HL-60/S4 treated with phorbol 12-myristate 13-acetate at 8.2 ng/mL for 4 days and 3 days (cell line): ENCODE results near the gene CASZ1.

Experiments used
- in situ Hi-C: fragments of 300-500 bp; cut with MboI; formaldehyde crosslinking; loops from 2 replicates; pipeline ENCODE4 v1.15.0; 2022; ENCODE audit warnings: low sequenced_read_pairs

CASZ1 gene

DNA sequence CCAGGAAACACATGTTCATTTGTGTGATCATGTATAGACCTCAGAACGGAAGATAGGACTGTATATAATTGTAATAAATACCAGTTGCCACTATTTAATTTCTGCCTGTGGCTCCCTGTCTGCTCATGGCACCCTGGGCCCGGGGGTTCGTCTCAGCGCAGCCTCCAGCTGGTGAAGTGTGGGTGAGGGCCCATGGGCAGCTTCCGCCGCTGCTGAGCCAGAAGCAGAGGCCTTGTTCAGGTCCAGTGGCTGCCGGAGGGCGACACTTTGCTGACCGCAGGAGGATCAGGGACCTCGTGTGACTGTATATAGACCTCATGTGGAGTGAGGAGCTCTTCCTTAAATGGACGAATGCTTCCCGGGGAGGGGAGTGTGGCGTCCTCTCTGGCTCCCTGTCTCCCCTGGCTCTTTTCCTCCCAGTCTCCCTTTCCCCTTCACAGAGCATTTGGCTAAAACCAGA lies 165.8 kb downstream of the CASZ1 start:
- in situ Hi-C loops = no loop called here

DNA sequence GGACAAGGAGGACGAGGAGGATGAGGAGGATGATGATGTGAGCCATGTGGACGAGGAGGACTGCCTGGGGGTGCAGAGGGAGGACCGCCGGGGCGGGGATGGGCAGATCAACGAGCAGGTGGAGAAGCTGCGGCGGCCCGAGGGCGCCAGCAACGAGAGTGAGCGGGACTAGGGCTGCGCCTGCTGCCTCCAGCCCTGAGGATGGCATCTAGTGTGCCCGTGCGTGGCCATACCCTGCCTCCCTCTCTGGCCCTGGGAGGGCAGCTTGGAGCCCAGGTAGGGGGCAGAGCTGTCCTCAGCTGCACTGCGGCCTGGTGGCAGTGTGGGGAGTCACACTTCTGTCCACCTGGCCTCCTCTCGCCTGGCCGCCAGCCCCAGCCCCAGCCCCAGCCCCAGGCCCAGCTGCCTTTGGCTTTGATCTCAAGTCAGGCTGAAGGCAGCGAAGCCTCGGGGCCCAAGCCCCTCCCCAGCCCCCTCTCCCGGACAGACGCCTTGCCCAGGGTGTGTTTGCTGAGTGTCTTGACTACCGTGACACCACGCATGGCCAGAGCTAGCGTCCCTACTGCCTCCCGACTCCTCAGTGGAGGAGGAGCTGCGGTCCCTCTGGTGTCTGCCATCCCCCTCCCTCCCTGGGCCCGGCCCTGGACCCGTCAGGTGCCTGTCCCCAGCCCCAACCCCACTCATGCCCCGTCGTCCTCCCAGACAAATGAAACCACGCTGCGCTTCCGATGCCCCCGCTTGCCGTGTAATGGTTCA lies 166.5 kb downstream of the CASZ1 start:
- in situ Hi-C loops = no loop called here

DNA sequence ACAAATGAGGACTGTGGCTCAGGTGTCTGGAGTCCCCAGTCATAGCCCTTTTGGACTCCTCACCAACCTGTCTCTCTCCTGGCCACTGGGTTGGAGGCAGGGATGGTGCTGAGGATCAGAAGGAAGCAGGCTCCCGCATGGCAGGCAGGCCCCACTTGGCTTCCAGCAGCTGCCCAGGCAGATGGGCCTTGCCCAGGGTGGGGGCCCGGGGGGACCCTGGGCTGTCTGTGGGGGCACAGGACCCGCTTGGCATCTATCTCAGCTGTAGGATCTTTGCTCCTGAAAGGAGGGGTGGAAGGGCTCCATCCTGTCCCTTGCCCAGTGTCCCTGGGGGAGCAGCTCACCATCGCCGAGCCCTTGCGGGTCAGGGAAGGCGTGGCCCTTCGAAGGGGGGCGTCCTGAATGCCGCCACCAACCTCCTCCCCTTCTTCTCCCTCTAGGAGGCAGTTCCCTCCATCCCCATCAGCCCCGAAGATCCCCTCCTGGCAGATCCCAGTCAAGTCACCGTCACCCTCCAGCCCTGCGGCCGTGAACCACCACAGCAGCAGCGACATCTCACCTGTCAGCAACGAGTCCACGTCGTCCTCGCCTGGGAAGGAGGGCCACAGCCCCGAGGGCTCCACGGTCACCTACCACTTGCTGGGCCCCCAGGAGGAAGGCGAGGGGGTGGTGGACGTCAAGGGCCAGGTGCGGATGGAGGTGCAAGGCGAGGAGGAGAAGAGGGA lies 167.2 kb downstream of the CASZ1 start:
- in situ Hi-C loops = no loop called here

DNA sequence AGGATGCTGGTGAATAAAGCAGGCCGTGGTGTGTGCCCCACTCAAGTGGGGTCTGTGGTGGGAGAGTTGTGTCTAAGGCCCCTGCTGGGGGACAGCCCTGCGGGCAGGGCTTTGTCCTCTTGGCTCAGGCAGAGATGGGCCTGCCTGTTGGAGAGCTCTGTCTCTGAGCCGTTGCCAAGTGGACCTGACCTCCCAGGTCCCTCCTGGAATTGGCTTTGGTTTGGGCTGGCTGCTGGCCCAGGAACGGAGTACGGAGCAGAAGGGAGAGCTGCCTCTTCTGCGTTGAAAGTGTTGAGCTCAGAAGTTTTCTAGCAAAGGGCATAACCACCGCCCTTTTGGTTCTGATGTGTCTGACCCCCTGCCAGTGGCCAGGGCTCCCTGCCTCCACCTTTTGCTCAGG lies 167.8 kb downstream of the CASZ1 start:
- in situ Hi-C loops = no loop called here

DNA sequence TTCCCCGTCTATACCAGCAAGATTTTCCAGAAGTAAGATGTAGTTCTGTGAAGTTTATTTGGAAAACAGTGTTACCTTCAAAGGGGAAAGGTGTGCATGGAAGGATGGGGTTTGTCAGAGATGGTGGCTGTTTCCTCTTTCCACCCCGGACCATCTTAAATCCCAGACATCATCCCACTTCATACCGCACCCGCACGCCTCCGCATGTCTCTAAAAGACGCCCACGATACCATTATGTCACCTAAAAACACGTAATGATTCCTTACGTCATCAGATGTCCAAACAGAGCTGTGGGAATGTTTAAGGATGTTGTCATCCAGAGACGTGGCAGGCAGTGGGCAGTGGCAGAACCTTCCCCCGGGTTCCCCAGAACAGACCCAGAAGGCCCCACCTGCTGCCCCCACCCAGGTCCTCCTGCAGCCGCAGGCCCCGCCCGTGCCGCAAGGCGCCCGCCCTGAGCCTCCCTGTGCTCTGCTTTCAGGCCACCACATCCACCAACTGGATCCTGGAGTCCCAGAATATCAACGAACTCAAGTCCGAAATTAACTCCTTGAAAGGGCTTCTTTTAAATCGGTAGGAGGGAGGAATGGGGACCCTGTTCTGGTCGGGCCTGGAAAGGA lies 169.5 kb downstream of the CASZ1 start:
- in situ Hi-C loops = no loop called here

DNA sequence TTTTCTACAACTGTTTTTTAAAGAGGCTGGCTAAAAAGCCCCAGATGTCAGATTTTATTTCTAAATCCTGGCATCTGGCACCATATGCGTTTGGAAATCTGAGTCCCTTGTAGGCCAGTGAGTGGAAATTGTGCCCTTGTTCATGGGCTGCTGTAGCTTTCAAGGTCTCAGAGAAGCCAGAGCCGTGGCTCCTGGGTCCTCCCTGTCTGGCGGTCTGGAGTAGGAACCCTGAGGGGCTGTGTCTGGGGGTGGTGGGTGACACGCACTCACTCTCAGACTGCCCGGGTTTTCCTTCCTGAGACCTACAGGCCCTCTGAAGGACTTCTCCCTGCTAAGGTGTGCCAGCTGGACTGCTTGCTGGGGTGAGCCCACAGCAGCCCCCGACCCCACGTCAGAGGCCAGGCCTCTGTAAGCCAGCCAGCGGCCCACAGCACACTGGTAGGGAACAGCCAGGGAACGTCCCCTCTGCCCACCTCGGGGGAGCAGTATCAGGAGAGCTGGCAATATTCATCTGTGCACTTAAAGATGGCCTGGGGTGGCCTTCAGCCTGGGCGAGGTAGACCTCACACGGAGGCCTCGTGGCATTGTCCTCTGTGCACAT lies 170.2 kb downstream of the CASZ1 start:
- in situ Hi-C loops = no loop called here

DNA sequence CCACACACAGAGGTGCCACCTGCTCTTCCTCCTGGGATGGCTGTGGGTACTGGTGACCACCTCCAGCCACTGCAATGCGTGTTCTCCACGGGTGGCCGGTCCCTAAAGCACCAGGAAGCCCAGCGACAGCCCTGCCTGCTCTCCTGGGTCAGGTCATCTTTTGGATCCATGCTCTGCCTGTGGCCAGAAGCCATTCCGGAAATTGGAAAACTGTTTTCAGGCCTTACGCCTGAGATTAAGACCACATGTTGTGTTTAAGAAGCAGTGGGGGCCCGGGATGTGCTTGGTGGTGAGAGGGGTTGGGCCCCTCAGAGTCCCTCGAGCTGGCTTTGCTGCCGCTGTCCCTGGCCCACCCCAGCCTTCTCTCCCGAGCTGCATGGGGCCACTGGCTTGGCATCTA lies 170.9 kb downstream of the CASZ1 start:
- in situ Hi-C loops = no loop called here

DNA sequence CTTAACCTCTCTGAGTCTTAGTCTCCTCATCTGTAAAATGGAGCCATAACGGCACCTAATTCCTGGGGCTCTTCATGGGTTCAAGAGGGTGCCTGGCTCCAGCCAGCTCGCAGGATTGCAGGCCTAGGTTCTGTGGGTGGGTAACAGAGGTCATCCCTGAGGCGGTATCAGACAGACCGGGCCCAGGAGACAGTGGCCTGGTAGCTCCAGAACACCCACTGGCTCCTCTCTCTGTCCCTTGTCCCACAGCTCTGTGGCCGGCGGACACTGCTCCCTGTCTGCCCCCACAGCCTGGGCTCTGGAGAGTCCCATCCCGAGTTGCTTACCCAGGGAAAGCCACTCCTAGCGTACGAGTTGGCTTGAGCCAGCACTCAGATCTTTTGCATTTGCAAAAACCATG lies 171.4 kb downstream of the CASZ1 start:
- in situ Hi-C loops = no loop called here

DNA sequence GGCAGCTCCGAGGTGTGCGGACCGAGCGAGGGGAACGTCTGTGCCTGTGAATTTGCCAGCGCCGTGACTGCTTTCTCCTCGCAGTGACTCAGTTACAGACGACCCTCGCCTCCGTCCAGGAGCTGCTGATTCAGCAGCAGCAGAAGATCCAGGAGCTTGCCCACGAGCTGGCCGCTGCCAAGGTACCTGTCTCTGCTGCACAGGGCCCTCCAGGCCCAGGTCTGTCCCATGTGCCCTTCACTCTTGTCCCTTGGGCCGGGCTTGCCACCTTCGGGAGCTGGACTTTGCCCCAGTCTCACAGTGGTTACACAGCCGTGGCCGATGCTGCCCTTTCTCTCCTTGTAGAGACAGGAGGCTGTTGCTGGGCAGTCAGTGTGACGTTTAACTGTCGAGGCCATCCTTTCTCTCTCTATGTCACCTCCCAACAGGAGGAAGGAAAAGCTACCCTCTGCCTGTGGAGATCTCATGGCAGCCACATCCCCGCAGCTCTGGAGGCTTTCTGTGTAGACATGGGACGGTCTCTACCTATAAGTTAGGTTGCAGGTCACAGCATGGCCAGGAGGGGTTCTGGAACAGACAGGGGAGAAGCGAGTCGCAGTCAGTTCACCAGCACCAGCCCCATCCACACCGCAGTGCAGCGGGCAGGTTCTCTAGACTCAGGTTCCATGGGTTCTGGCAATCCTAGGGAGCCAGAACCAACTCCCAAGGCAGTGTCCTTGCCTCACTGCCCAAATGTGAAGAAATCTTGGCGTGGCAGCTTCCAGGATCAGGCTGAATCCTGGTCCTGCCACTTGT lies 172.0 kb downstream of the CASZ1 start:
- in situ Hi-C loops = no loop called here

DNA sequence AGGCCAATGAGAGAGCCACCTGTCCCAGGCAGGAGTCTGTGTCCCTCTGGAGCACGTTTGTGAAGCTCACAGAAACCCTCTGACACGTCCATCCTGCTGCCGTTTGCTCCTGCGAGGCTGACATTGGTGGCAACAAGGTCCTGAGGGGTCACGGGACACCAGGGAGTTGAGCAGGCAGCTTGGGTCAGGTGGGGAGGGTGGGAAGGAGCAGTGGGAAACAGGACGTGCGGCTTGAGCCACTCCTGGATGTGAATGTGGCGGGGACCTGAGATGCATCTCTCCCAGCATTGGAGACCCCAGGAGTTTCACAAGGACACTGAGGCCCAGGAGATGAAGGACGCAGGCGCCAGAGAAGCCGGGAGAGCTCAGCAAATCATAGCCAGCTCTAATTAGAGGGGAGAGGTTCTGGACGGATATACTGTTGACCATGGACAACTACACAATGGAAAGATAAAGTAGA lies 172.7 kb downstream of the CASZ1 start:
- in situ Hi-C loops = no loop called here

DNA sequence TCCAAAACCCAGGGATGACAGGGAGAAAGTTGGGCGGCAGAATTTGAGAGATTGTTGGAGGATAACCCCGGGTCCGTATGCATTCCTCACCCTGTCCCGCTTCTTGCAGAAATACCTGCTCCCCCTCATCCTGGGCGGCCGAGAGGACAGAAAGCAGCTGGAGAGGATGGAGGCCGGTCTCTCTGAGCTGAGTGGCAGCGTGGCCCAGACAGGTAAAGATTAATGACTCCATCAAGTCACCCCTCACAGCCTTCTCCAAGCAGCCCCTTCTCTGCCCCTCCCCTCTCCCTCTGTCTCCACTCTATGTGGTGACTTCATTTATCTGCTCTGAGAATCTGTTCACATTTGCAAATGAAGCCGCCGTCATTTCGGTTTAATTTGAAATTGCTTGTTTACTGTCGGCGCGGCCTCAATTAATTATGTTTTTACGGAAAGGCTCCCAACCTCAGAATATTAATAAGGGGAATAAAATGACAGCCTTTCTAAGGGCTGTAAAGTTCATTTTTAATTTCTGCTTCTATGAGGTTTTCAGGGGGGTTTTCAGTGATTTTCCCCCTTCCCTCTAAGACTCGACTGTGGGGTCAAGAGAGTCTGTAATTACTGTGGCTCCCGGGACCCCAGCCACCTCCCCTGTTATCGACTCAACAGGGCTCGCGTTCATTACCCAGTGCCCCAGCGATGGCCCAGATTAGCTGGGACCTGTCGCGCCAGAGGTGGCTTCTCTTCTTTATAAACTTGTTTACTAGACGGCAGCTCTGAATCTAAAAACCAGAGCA lies 173.3 kb downstream of the CASZ1 start:
- in situ Hi-C loops = no loop called here

DNA sequence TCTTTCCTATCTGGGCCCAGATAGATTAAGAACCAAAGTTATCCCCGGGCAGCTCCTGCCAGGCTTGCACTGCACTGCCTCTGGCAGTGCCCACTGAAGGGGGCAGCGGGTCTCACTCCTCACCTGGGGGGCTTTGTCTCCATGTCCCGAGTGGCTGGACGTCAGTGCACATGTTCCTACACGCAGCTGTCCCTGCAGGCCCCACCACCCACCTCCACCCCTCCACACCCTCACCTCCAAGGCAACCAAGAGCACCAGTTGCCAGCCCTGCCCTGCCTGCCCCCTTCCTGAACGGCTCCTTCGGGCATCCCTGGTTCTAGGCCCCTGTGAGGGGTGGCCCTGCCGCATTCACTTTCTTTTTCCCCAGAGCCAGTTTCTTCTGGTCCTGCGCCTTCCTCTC lies 174.5 kb downstream of the CASZ1 start:
- in situ Hi-C loops = no loop called here

DNA sequence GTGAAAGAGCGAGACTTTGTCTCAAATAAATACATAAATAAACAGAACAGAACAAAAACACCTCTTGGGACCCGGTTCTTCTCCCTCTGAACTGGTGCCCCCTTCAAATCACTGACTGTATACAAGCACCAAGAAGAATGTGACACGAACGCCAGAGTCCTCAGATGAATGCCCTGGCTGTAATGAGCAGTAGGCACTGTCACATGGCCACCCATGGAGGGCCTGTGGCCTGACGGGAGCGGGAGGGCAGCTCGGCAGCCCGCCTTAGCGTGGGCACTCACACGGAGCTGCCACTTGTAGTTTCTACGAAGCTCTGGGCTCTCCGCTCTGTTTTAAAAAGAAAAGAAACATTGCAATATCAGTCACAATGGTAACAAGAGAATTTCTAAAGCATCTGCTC lies 175.7 kb downstream of the CASZ1 start:
- in situ Hi-C loops = no loop called here

DNA sequence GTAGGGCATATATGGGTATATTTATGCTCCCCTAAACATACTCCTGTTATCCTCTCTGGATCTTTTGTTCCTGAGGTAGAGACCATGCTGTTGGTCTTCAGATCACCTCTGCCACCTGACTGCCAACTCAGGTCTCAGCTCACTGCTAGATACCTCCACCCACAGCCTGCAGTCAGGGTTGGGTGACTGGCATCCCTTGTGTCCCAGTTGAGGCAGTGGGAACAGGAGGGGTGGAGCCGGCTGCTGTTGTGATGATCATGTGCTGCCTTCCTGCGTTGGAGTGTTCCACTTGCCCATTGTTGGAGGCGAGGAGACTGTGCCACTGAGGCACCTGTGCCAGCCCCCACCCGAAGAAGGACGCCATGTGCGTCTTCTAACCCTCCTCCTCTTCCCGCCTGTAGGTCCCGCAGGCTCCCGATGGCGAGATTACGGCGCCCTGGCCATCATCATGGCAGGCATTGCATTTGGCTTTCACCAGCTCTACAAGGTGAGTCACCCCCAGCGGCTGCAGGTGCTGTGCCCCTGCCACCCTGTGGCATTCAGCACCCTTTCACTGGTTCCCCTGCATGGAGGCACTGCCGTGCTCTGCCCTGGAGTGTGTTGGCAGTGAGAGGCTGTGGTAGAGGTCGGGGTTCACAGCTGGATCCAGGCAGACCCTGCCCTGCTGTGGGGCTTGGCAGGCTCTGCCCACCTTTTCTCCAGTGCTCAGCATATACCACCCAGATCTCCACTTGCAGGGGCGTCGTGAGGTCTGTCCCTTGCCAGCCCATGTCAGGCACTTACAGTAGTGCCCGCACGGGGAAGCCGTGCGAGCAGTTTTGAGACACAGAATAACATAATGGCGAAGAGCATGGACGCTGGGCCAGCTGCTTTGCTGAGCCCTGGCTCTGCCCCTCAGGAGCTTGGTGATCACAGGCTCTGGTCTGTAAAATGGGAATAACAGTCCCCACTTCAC lies 178.2 kb downstream of the CASZ1 start:
- in situ Hi-C loops = no loop called here

DNA sequence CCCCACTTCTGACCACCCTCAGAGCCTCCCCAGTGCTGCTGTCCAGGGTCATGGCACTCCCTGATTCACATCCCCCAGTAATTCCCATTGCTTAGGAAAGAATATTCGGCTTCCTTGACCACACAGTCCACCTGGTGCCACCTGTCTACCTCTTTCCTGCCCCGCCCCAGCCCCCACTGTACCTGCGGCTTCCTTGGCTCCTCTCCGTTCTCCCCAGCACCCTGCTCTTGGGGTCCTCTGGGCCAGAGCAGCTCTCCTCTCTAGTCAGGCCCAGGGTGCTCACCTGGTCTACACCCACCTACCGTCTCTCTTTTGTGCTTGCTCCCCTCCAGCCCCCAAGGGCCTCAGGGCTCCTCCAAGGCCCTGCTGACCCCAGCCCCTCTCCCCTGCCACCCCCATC lies 179.1 kb downstream of the CASZ1 start:
- in situ Hi-C loops = no loop called here

DNA sequence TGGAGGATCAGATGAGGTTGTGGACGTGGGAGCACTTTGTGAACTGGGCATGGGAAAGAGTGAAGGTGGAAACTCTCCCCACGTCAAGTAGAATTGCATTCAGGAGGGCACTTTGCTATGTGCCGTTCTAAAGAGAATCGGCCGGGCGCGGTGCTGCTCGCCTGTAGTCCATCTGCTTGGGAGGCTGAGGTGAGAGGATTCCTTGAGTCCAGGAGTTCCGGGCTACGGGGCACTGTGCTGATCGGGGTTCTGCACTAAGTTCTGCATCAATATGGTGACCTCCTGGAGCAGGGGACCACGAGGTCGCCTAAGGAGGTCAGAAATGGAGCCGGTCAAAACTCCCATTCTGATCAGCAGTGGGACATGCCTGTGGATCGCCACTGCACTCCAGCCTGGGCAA lies 179.8 kb downstream of the CASZ1 start:
- in situ Hi-C loops = no loop called here

DNA sequence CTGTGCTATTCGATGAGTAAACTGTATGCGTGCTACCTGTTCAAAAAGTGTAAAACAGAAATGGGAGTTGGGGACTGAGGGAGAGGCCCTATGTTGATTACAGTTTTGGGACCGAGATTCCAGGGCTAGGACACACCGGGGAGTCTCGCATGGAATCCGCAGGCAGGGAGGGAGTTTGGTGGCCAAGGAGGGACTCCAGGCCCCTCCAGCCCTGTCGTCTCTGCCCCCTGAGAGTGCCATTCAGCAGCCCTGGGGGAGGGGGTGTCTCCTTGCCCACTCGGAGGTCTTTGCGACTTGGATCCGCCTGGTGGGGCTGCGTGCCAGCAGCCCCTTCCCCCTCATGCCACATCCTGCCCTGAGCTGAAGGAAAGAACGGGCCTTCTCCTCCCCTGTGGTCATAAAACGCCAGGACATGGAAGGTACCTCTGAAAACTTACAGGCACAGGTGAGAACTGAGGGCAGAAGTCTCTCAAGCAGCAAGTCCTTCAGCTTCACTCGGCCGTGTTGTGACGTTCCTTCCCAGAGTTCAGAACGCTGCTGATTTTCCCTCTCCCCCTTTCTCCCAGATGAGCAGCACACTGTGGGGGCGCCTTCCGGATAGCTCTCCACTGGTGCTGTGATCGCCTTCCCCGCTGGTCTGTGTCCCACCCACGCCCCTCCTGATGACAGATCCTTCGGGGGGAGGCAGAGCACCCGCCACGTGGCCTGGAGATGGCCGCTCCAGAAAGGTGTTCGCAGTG lies 180.3 kb downstream of the CASZ1 start:
- in situ Hi-C loops = no loop called here

DNA sequence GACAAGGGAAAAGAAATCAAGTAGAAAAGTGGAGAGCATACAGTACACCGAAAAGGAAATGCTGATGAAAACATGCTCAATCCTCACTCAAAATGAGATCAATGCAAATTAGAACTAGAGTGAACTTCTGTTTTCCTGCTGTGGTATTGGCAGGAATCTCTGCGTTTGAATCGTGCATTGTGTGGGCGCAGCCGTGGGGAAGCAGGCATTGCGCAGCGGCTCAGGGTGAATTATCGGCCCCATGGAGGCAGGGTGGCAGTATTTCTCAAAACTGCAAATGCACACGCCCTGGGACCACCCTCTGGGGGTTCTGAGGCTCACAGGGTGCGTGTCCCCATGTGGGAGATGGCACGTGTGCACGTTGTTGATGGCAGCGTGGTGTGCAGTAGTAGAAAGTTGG lies 181.1 kb downstream of the CASZ1 start:
- in situ Hi-C loops = no loop called here
